Measurements from ENCODE around the gene EIF3I. TPM values are rescaled to one million over a fixed set of nuclear protein-coding genes. Genes with fewer than 3 reads are reported as not detected.
A peak's percentile ranks its signal among the peaks of the same experiment; 100 is the strongest.

Gene EIF3I
- total RNA-seq, 4 donors from 2014 or later = 123 to 224 (median 171) TPM

DNA sequence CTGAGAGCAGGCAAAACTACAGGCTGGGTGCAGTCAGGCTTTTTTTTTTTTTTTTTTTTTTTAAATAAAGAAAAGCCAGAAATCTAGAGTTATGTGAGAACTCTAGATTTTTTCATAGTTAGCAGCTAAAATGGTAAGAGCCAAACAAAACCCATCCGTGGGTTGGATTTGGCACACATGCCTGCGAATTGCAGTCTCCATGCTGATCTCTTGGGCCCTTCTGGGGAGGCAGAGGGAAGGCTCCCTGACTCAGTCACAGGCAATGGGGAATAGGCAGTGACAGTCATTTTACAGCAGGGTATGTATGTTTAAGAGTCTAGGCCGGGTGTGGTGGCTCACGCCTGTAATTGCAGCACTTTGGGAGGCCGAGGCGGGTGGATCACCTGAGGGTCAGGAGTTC lies 40.1 kb upstream of the EIF3I start:
- no peak overlapping the region for H3K27ac ChIP-seq
- no peak for TF ChIP-seq EP300 (IDR thresholded peaks at IDR 0.05)
- TF ChIP-seq POLR2A (IDR thresholded peaks at IDR 0.05) = no peak
- no peak for TF ChIP-seq POLR2AphosphoS5 (IDR thresholded peaks at IDR 0.05)
- ATAC-seq = no peak
- H3K9me3 ChIP-seq = no peaks in the 10 kb centered on the region
- 46 to 63% methylated on average over 2 of the region's 6 CpGs for WGBS, 2 donors (ENCODE audit: low coverage in 1 of 2)
- H3K36me3 ChIP-seq = peaks cover 0 to 60% of the 10 kb centered on the region in 2 donors
- peak overlapping the region in 1 of 2 donors; percentile 71 for H3K4me3 ChIP-seq
- peaks cover 7 to 76% (median 23%) of the 10 kb centered on the region in 3 donors for H3K4me1 ChIP-seq
- no peaks in the 10 kb centered on the region for H3K27me3 ChIP-seq

DNA sequence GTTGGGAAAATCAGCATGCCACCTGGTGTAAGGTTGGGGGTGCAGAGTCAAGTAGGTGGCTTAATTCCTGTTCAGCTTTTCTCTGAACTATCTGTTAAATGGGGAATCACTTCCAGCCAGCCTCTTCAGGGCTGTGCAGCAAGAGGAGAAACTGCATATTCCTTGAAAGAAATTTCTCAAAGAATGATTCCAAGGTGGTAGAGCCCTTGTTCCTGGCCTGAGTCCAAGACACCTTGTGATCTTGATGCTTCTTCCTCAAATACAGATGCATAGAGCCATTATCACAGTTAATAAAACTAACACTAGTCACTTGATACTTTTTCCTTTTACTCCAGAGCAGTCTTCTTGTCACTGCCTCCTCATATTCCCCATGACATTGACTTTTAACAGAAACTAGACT lies 37.6 kb upstream of the EIF3I start:
- H3K27ac ChIP-seq = no peak overlapping the region
- H3K36me3 ChIP-seq = peaks cover 0 to 86% of the 10 kb centered on the region in 2 donors
- no peaks in the 10 kb centered on the region for H3K9me3 ChIP-seq
- no peak overlapping the region for H3K4me3 ChIP-seq
- H3K27me3 ChIP-seq = no peaks in the 10 kb centered on the region
- TF ChIP-seq, protein P1, sequence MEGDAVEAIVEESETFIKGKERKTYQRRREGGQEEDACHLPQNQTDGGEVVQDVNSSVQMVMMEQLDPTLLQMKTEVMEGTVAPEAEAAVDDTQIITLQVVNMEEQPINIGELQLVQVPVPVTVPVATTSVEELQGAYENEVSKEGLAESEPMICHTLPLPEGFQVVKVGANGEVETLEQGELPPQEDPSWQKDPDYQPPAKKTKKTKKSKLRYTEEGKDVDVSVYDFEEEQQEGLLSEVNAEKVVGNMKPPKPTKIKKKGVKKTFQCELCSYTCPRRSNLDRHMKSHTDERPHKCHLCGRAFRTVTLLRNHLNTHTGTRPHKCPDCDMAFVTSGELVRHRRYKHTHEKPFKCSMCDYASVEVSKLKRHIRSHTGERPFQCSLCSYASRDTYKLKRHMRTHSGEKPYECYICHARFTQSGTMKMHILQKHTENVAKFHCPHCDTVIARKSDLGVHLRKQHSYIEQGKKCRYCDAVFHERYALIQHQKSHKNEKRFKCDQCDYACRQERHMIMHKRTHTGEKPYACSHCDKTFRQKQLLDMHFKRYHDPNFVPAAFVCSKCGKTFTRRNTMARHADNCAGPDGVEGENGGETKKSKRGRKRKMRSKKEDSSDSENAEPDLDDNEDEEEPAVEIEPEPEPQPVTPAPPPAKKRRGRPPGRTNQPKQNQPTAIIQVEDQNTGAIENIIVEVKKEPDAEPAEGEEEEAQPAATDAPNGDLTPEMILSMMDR (IDR thresholded peaks at IDR 0.05) = no peak
- TF ChIP-seq EP300 (IDR thresholded peaks at IDR 0.05) (no peak), POLR2AphosphoS5 (IDR thresholded peaks at IDR 0.05) (no peak), POLR2A (IDR thresholded peaks at IDR 0.05) (no peak)
- ATAC-seq = no peak
- H3K4me1 ChIP-seq = peaks cover 7 to 65% (median 23%) of the 10 kb centered on the region in 3 donors

DNA sequence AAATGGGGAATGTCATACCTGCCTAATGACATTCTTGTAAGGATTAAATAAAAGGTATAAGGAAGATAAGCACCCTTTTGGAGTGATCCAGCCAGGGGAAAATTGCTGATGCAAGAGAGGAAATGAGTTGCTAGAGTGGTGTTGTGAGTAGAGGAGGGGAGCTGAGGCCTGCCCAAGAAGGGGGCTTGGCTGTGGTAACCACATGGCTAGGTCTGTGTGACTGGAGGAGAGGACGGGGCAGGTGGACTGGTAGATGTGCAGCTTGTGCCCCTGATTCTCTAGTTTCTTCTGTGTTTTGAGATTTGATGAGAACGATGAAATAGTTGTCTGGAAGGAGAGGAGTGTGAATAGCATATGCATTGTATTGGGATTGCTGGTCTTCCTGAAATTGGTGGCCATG lies 36.1 kb upstream of the EIF3I start:
- no peak for ATAC-seq
- no peaks in the 10 kb centered on the region for H3K9me3 ChIP-seq
- no peak overlapping the region for H3K27ac ChIP-seq
- H3K4me1 ChIP-seq = peaks cover 7 to 56% (median 21%) of the 10 kb centered on the region in 3 donors
- no peak overlapping the region for H3K4me3 ChIP-seq
- TF ChIP-seq, protein P1 (IDR thresholded peaks at IDR 0.05) = no peak
- TF ChIP-seq POLR2AphosphoS5 (IDR thresholded peaks at IDR 0.05) (no peak), EP300 (IDR thresholded peaks at IDR 0.05) (no peak), POLR2A (IDR thresholded peaks at IDR 0.05) (no peak)
- WGBS, 2 donors (ENCODE audit: low coverage in 1 of 2) = 84 to 100% methylated on average over 1 to 2 of the region's 2 CpGs
- H3K27me3 ChIP-seq = no peaks in the 10 kb centered on the region
- peaks cover 0 to 100% of the 10 kb centered on the region in 2 donors for H3K36me3 ChIP-seq

DNA sequence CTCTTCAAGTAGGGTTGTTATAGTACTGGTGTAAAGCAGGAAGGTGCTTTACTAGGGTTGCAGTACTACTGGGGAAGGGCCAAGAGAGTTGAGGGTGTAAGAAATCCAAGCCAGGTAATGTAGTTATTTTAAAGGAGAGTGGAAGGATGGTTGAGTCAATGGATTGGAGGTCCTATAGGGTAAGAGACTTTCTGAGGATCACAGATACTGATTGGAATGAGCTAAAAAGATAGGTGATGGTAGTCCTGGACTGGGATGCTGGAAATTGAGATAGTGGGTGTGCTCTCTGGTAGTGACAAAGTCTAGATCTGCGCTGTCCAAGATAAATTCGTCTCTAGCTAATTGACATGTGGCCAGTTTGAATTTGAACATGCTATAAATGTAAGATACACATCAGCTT lies 35.7 kb upstream of the EIF3I start:
- no peak overlapping the region for H3K27ac ChIP-seq
- ATAC-seq = no peak
- H3K4me1 ChIP-seq = peaks cover 3 to 52% (median 17%) of the 10 kb centered on the region in 3 donors
- H3K27me3 ChIP-seq = no peaks in the 10 kb centered on the region
- H3K9me3 ChIP-seq = no peaks in the 10 kb centered on the region
- WGBS, 2 donors (ENCODE audit: low coverage in 1 of 2) = 78 to 94% methylated on average over 2 of the region's 2 CpGs
- no peak overlapping the region for H3K4me3 ChIP-seq
- TF ChIP-seq, protein P1 (IDR thresholded peaks at IDR 0.05) = no peak
- TF ChIP-seq EP300 (IDR thresholded peaks at IDR 0.05) (no peak), POLR2AphosphoS5 (IDR thresholded peaks at IDR 0.05) (no peak), POLR2A (IDR thresholded peaks at IDR 0.05) (no peak)
- H3K36me3 ChIP-seq = peaks cover 0 to 100% of the 10 kb centered on the region in 2 donors

DNA sequence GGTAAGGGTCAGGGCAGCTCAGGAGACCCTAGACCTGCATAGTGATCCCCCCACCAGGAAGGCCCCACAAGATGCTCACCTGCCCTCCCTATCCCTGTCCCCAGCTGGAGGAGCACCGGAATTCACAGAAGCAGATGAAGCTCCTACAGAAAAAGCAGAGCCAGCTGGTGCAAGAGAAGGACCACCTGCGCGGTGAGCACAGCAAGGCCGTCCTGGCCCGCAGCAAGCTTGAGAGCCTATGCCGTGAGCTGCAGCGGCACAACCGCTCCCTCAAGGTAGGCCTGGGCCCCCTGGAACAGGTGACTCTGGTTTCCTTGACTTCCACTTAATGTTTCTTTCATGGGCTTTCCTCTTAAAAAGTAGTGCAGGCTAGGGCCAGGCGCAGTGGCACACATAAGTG lies 34.4 kb upstream of the EIF3I start:
- Histone ChIP-seq H3K27me3 (no peaks in the 10 kb centered on the region), H3K27ac (no peak overlapping the region), H3K4me3 (no peak overlapping the region), H3K36me3 (peaks cover 0 to 100% of the 10 kb centered on the region in 2 donors), H3K9me3 (no peaks in the 10 kb centered on the region), H3K4me1 (peaks cover 0 to 38% (median 9%) of the 10 kb centered on the region in 3 donors)
- no peak for ATAC-seq
- TF ChIP-seq POLR2A (IDR thresholded peaks at IDR 0.05) (no peak), EP300 (IDR thresholded peaks at IDR 0.05) (no peak), POLR2AphosphoS5 (IDR thresholded peaks at IDR 0.05) (no peak)
- TF ChIP-seq, protein P1 (IDR thresholded peaks at IDR 0.05) = no peak
- WGBS, 2 donors (ENCODE audit: low coverage in 1 of 2) = 98 to 100% methylated on average over 4 to 5 of the region's 9 CpGs
